BJ (cell line): ENCODE measurements around the gene BEND7. TPM values are rescaled to one million over a fixed set of nuclear protein-coding genes. Genes with fewer than 3 reads are reported as not detected.

Experiments
- CTCF ChIA-PET: fragments of 350-600 bp; formaldehyde crosslinking; extraction: SDS; loops from one replicate; lab custom pipeline; 2021; ENCODE audit warnings: antibody characterized with exemption, inconsistent platforms; lab: Yijun Ruan, JAX
- POLR2A ChIA-PET: fragments of 300-600 bp; sonication (Branson Sonifier 250); formaldehyde crosslinking; extraction: SDS; loops from one replicate; lab custom pipeline; 2021; ENCODE audit warnings: antibody characterized with exemption; lab: Charles Lee
- DNase-seq: peaks from one replicate; pipeline ENCODE4 v3.0.0-alpha.2; 2011; ENCODE audit warnings: low read depth
- H3K27me3 ChIP-seq: 2 replicates; pipeline ENCODE4 v1.6.0; 2011; ENCODE audit warnings: low read length; ENCODE audit not compliant: control insufficient read depth, insufficient read depth
- H3K36me3 ChIP-seq: 2 replicates; pipeline ENCODE4 v1.5.1; 2011; ENCODE audit warnings: low read length; ENCODE audit not compliant: control insufficient read depth, insufficient read depth
- H3K4me3 ChIP-seq: 2 replicates; pipeline ENCODE4 v1.5.1; 2011; ENCODE audit warnings: low read depth, mild to moderate bottlenecking, control low read depth, low read length
- CTCF ChIP-seq: IDR thresholded peaks from 2 replicates; pipeline ENCODE4 v1.5.1; 2011; ENCODE audit warnings: low read depth, mild to moderate bottlenecking, control low read depth, inconsistent platforms, low read length, moderate library complexity; ENCODE audit not compliant: insufficient read depth
- polyA plus RNA-seq: library from polyadenylated mRNA; depleted of rRNA; stranded (reverse); fragments of >200 nt; gene quantifications from 2 replicates; pipeline ENCODE4 v1.2.3, GENCODE V29; 2011

The BEND7 gene
- polyA plus RNA-seq, 1 experiment, result 4.5 TPM

- no peak for DNase-seq
- H3K4me3 ChIP-seq, result no peak overlapping the region
- no peaks in the 10 kb centered on the region for H3K27me3 ChIP-seq
- no peak for TF ChIP-seq CTCF
- CTCF ChIA-PET, result no interaction called here
- POLR2A ChIA-PET, result no interaction called here
- H3K36me3 ChIP-seq, result no peaks in the 10 kb centered on the region
Observed at GRCh38 chr10:13514296-13514695, 14.5 kb downstream of the BEND7 start.

- POLR2A ChIA-PET, result no interaction called here
- Histone ChIP-seq H3K36me3 (no peaks in the 10 kb centered on the region), H3K4me3 (no peak overlapping the region), H3K27me3 (no peaks in the 10 kb centered on the region)
- DNase-seq, result no peak
- TF ChIP-seq CTCF, result no peak
- CTCF ChIA-PET, result no interaction called here
Observed at GRCh38 chr10:13512564-13512963, 16.2 kb downstream of the BEND7 start.

GRCh38 chr10:13511409-13511808, 17.4 kb downstream of the BEND7 start:
- no peak for DNase-seq
- no peaks in the 10 kb centered on the region for H3K27me3 ChIP-seq
- POLR2A ChIA-PET, result no interaction called here
- CTCF ChIA-PET, result interaction anchor here (1.3 to 1.7 kb wide), 2 partner anchors 11 to 71 kb away, joined by 4 to 5 read pairs; no protein-coding TSS in a partner anchor
- H3K4me3 ChIP-seq, result no peak overlapping the region
- H3K36me3 ChIP-seq, result no peaks in the 10 kb centered on the region
- TF ChIP-seq CTCF, result no peak

- POLR2A ChIA-PET, result no interaction called here
- no peak overlapping the region for H3K4me3 ChIP-seq
- peaks cover 1% of the 10 kb centered on the region; the same call in 1 of the 2 replicates for H3K36me3 ChIP-seq
- TF ChIP-seq CTCF, result no peak
- CTCF ChIA-PET, result no interaction called here
- no peaks in the 10 kb centered on the region for H3K27me3 ChIP-seq
- DNase-seq, result no peak
Observed at GRCh38 chr10:13505052-13505680, 23.6 kb downstream of the BEND7 start.

- ChIA-PET POLR2A (no interaction called here), CTCF (interaction anchor here (1.0 to 1.2 kb wide), 2 partner anchors 22 to 33 kb away, joined by 3 read pairs; no protein-coding TSS in a partner anchor)
- peak; percentile 19 for DNase-seq
- no peak for TF ChIP-seq CTCF
- no peaks in the 10 kb centered on the region for H3K27me3 ChIP-seq
- H3K36me3 ChIP-seq, result peaks cover 3% of the 10 kb centered on the region
- no peak overlapping the region for H3K4me3 ChIP-seq
Observed at GRCh38 chr10:13503745-13504463, 24.9 kb downstream of the BEND7 start.
